PC-3 (cell line): Measurements from ENCODE around the gene CCL1. TPM values are rescaled to one million over a fixed set of nuclear protein-coding genes. Genes with fewer than 3 reads are reported as not detected.

Source experiments
- ATAC-seq: fragments of 200-7000 bp; cut with Tn5 transposase; 2 replicates; pipeline ENCODE4 v1.9.1; 2020; ENCODE audit warnings: mild to moderate bottlenecking, moderate library complexity
- BruUV-seq: library from RNA; stranded (reverse); fragments of 400-500 nt; replicated peaks from 2 replicates; lab custom pipeline; 2021; lab: Mats Ljungman, UMichigan
- CTCF ChIA-PET: fragments of 300-600 bp; sonication (Branson Sonifier 250); formaldehyde crosslinking; loops from one replicate; lab custom pipeline; 2022; ENCODE audit warnings: antibody characterized with exemption; lab: Charles Lee
- POLR2A ChIA-PET: fragments of 300-600 bp; sonication (Branson Sonifier 250); formaldehyde crosslinking; loops from one replicate; lab custom pipeline; 2022; ENCODE audit warnings: antibody characterized with exemption; ENCODE audit not compliant: unreplicated experiment; lab: Charles Lee
- DNase-seq: peaks from one replicate; pipeline ENCODE4 v3.0.0-alpha.2; 2015
- H2AFZ ChIP-seq: fragments of 300-600 bp; sonication (generic); 2 replicates; pipeline ENCODE4 v1.6.0; 2016; ENCODE audit warnings: antibody characterized with exemption, low read length
- H3F3A ChIP-seq: fragments of 300-600 bp; sonication (generic); one replicate; pipeline ENCODE4 v1.6.0; 2017; ENCODE audit warnings: antibody characterized with exemption, low read length, control low read depth, mild to moderate bottlenecking; ENCODE audit not compliant: unreplicated experiment
- H3K27ac ChIP-seq: fragments of 300-600 bp; sonication (generic); 2 replicates; pipeline ENCODE4 v1.5.1; 2016; ENCODE audit warnings: mild to moderate bottlenecking, low read length
- H3K27me3 ChIP-seq: fragments of 300-600 bp; sonication (generic); 2 replicates; pipeline ENCODE4 v1.6.1; 2016; ENCODE audit warnings: low read length, mixed read lengths
- H3K36me3 ChIP-seq: fragments of 300-600 bp; sonication (generic); 2 replicates; pipeline ENCODE4 v1.6.1; 2016; ENCODE audit warnings: low read depth, mixed run types, low read length, mixed read lengths
- H3K4me1 ChIP-seq: fragments of 300-600 bp; sonication (generic); 2 replicates; pipeline ENCODE4 v1.5.1; 2016; ENCODE audit warnings: low read length; ENCODE audit not compliant: insufficient read depth
- H3K4me2 ChIP-seq: fragments of 300-600 bp; sonication (generic); 2 replicates; pipeline ENCODE4 v1.6.0; 2016; ENCODE audit warnings: low read length
- H3K4me3 ChIP-seq: fragments of 300-600 bp; sonication (generic); 2 replicates; pipeline ENCODE4 v1.5.1; 2016; ENCODE audit warnings: mild to moderate bottlenecking, low read length, mixed read lengths
- H3K79me2 ChIP-seq: fragments of 300-600 bp; sonication (generic); 2 replicates; pipeline ENCODE4 v1.6.1; 2017; ENCODE audit warnings: low read length, mixed read lengths
- H3K9ac ChIP-seq: fragments of 300-600 bp; sonication (generic); 2 replicates; pipeline ENCODE4 v1.6.0; 2016; ENCODE audit warnings: mild to moderate bottlenecking, low read length
- H3K9me2 ChIP-seq: fragments of 300-600 bp; sonication (generic); replicated peaks from 2 replicates; pipeline ENCODE4 v1.6.1; 2016; ENCODE audit warnings: mixed run types, low read length, mixed read lengths
- H3K9me3 ChIP-seq: fragments of 300-600 bp; sonication (generic); 2 replicates; pipeline ENCODE4 v1.6.1; 2016; ENCODE audit warnings: low read length, mixed read lengths
- H4K20me1 ChIP-seq: fragments of 300-600 bp; sonication (generic); 2 replicates; pipeline ENCODE4 v1.6.1; 2016; ENCODE audit warnings: low read length, mixed read lengths
- CTCF ChIP-seq: fragments of 300-600 bp; sonication (generic); conservative IDR thresholded peaks from 2 replicates; pipeline ENCODE4 v1.5.1; 2017; ENCODE audit warnings: antibody characterized with exemption, low read depth, mild to moderate bottlenecking, low read length
- EZH2 ChIP-seq: fragments of 300-600 bp; sonication (generic); IDR thresholded peaks from one replicate; pipeline ENCODE4 v1.6.1; 2017; ENCODE audit warnings: antibody characterized with exemption, mild to moderate bottlenecking, low read length; ENCODE audit not compliant: unreplicated experiment
- EZH2phosphoT487 ChIP-seq: fragments of 300-600 bp; sonication (generic); IDR thresholded peaks from 2 replicates; pipeline ENCODE4 v1.6.1; 2018; ENCODE audit warnings: mild to moderate bottlenecking, antibody characterized with exemption, low read length, borderline replicate concordance
- intact Hi-C: fragments of 100-400 bp; cut with micrococcal nuclease; formaldehyde crosslinking; loops from 2 replicates; pipeline ENCODE4 v1.9.0; 2023
- total RNA-seq: library from RNA; depleted of rRNA; stranded (reverse); fragments of >200 nt; gene quantifications from 2 replicates; pipeline ENCODE4 v1.2.3, GENCODE V29; 2014

Gene CCL1
- total RNA-seq, 1 experiment from 2014 or later = not detected

GRCh38 chr17:34321964-34322363, 41.1 kb downstream of the CCL1 start:
- no peaks in the 10 kb centered on the region for H3K9me3 ChIP-seq
- ChIA-PET POLR2A (no interaction called here), CTCF (no interaction called here)
- no peaks in the 10 kb centered on the region for H3K27me3 ChIP-seq
- H3K9ac ChIP-seq = no peak overlapping the region
- no peaks in the 10 kb centered on the region for H3K79me2 ChIP-seq
- ATAC-seq (no peak), DNase-seq (no peak)
- intact Hi-C loops = no loop called here
- H3K4me1 ChIP-seq = no peaks in the 10 kb centered on the region
- H3K4me3 ChIP-seq = no peak overlapping the region
- H4K20me1 ChIP-seq = no peaks in the 10 kb centered on the region
- no peak overlapping the region for H3K4me2 ChIP-seq
- H3F3A ChIP-seq = no peaks in the 10 kb centered on the region
- BruUV-seq = no TSS peak
- H3K9me2 ChIP-seq = no peaks in the 10 kb centered on the region
- H3K36me3 ChIP-seq = no peaks in the 10 kb centered on the region
- H2AFZ ChIP-seq = no peak overlapping the region
- H3K27ac ChIP-seq = no peak overlapping the region
- TF ChIP-seq CTCF = no peak

GRCh38 chr17:34319039-34319483, 44.0 kb downstream of the CCL1 start, which contains the start of gene CCL8:
TSS of gene CCL8 (plus strand) at chr17:34319435. CDS start at chr17:34319502, 67 bp downstream.
- no peak for TF ChIP-seq EZH2phosphoT487
- TF ChIP-seq CTCF = no peak
- no peak for TF ChIP-seq EZH2
- H3K9me3 ChIP-seq = no peaks in the 10 kb centered on the region
- H3K27me3 ChIP-seq = no peaks in the 10 kb centered on the region
- ChIA-PET POLR2A (no interaction called here), CTCF (no interaction called here)
- H3K27ac ChIP-seq = no peak within 1 kb of the TSS
- no peaks in the 10 kb centered on the region for H3K4me1 ChIP-seq
- no peaks in the 10 kb centered on the region for H3F3A ChIP-seq
- DNase-seq (no peak), ATAC-seq (no peak)
- no TSS peak for BruUV-seq
- H3K9me2 ChIP-seq = no peaks in the 10 kb centered on the region
- no peak within 1 kb of the TSS for H3K4me3 ChIP-seq
- H3K79me2 ChIP-seq = no peaks in the 10 kb centered on the region
- intact Hi-C loops = no loop called here
- no peak within 1 kb of the TSS for H3K9ac ChIP-seq
- no peaks in the 10 kb centered on the region for H3K36me3 ChIP-seq
- H4K20me1 ChIP-seq = no peaks in the 10 kb centered on the region
- H3K4me2 ChIP-seq = no peak within 1 kb of the TSS
- H2AFZ ChIP-seq = no peak within 1 kb of the TSS

- no peak overlapping the region for H3K4me3 ChIP-seq
- TF ChIP-seq EZH2phosphoT487 (no peak), EZH2 (no peak), CTCF (no peak)
- DNase-seq (peak; percentile 1), ATAC-seq (no peak)
- H3K36me3 ChIP-seq = no peaks in the 10 kb centered on the region
- no peaks in the 10 kb centered on the region for H3K4me1 ChIP-seq
- no peak overlapping the region for H2AFZ ChIP-seq
- H3K27me3 ChIP-seq = no peaks in the 10 kb centered on the region
- H3K9ac ChIP-seq = no peak overlapping the region
- H3K4me2 ChIP-seq = no peak overlapping the region
- H3K79me2 ChIP-seq = no peaks in the 10 kb centered on the region
- H3F3A ChIP-seq = no peaks in the 10 kb centered on the region
- H3K9me2 ChIP-seq = no peaks in the 10 kb centered on the region
- H4K20me1 ChIP-seq = no peaks in the 10 kb centered on the region
- H3K9me3 ChIP-seq = no peaks in the 10 kb centered on the region
- CTCF ChIA-PET = no interaction called here
- POLR2A ChIA-PET = no interaction called here
- no peak overlapping the region for H3K27ac ChIP-seq
- intact Hi-C loops = no loop called here
- no TSS peak for BruUV-seq
These were observed 44.6 kb downstream of the CCL1 start for GRCh38 chr17:34318474-34318873.
